ENCODE data around the gene FAR1. TPM values are rescaled to one million over a fixed set of nuclear protein-coding genes. Genes with fewer than 3 reads are reported as not detected.

FAR1 gene
- total RNA-seq, 1 experiment from 2014 or later: 91.2 TPM

DNA sequence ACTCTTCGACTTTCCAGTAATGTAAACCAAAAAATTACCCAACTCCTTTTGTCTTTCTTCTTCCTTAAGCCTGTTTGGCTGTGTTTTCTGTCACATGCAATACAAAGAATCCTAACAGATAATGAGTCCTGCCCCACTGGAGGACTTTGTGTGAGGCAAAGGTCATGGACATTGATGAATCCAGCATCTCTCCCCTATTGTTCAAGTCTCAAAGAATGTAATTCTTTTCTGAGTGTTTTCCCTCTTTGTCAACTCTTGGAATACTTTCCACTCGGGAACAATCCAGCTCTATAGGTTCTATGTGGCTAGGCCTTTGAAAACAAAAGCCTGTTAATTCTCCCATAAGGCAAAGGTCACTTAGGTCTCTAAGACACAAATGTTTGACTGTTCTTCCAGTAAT is 100.7 kb downstream of the FAR1 start:
- peaks cover 2% of the 10 kb centered on the region for H3K27me3 Mint-ChIP-seq (ENCODE audit: insufficient read depth, unreplicated experiment)
- CTCF ChIA-PET: no interaction called here
- intact Hi-C loops (cut with micrococcal nuclease; ENCODE audit: unreplicated experiment): no loop called here
- H3K4me1 ChIP-seq: 0 out of 2 replicates have a peak, but pooled peaks cover 18% of the 10 kb centered on the region
- H3K36me3 ChIP-seq (ENCODE audit: control insufficient read depth, insufficient read depth, low read length): no peaks in the 10 kb centered on the region
- H3K9me3 ChIP-seq: 0 out of 2 replicates have a peak, but pooled peaks cover 3% of the 10 kb centered on the region
- no peak overlapping the region for H3K27ac Mint-ChIP-seq (ENCODE audit: unreplicated experiment)
- H3K4me3 ChIP-seq (ENCODE audit: low read depth, low read length): no peak overlapping the region
- no peak for DNase-seq
- H3K9me3 Mint-ChIP-seq (ENCODE audit: unreplicated experiment): peaks cover 6% of the 10 kb centered on the region
- no peaks in the 10 kb centered on the region for H3K36me3 Mint-ChIP-seq (ENCODE audit: insufficient read depth, unreplicated experiment)
- POLR2A ChIA-PET: no interaction called here
- no peak overlapping the region for H3K4me3 Mint-ChIP-seq (ENCODE audit: unreplicated experiment)
- BruUV-seq (replicated peaks): no TSS peak
- peaks cover 8% of the 10 kb centered on the region for H3K4me1 Mint-ChIP-seq (ENCODE audit: low read depth, unreplicated experiment)
- TF ChIP-seq, protein P1, sequence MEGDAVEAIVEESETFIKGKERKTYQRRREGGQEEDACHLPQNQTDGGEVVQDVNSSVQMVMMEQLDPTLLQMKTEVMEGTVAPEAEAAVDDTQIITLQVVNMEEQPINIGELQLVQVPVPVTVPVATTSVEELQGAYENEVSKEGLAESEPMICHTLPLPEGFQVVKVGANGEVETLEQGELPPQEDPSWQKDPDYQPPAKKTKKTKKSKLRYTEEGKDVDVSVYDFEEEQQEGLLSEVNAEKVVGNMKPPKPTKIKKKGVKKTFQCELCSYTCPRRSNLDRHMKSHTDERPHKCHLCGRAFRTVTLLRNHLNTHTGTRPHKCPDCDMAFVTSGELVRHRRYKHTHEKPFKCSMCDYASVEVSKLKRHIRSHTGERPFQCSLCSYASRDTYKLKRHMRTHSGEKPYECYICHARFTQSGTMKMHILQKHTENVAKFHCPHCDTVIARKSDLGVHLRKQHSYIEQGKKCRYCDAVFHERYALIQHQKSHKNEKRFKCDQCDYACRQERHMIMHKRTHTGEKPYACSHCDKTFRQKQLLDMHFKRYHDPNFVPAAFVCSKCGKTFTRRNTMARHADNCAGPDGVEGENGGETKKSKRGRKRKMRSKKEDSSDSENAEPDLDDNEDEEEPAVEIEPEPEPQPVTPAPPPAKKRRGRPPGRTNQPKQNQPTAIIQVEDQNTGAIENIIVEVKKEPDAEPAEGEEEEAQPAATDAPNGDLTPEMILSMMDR (IDR thresholded peaks at IDR 0.05; ENCODE audit: insufficient read depth in 1 of 2, low read depth in 1 of 2, low read length in 1 of 2, severe bottlenecking in 1 of 2, unreplicated experiment in 1 of 2): no peak
- H3K27me3 ChIP-seq (replicated peaks; ENCODE audit: control insufficient read depth, insufficient read depth, low read length): no peaks in the 10 kb centered on the region

DNA sequence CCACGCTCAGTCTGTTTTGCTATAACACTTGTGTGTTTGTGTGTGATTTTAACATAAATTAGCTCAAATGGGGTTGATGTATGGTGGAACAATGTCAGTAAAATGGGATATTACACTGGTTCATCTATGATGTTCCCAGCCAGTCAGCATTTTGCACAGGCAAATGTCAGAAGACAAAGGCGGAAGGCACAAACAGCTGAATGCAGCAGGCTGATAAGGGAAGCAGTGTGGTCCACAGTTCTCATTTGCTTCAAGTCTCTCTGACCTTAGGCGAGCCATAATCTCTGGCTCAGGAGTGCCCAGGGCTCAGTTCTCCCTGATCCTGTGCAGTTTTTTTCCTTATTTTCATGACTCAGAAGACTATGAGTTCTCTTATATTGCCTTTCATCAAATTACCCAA is 102.7 kb downstream of the FAR1 start:
- Histone ChIP-seq H3K27me3 (replicated peaks; ENCODE audit: control insufficient read depth, insufficient read depth, low read length) (no peaks in the 10 kb centered on the region), H3K36me3 (ENCODE audit: control insufficient read depth, insufficient read depth, low read length) (no peaks in the 10 kb centered on the region), H3K4me3 (ENCODE audit: low read depth, low read length) (no peak overlapping the region), H3K9me3 (0 out of 2 replicates have a peak, but pooled peaks cover 3% of the 10 kb centered on the region), H3K4me1 (0 out of 2 replicates have a peak, but pooled peaks cover 10% of the 10 kb centered on the region)
- POLR2A ChIA-PET: no interaction called here
- no peak overlapping the region for H3K4me3 Mint-ChIP-seq (ENCODE audit: unreplicated experiment)
- TF ChIP-seq, protein P1 (IDR thresholded peaks at IDR 0.05; ENCODE audit: insufficient read depth in 1 of 2, low read depth in 1 of 2, low read length in 1 of 2, severe bottlenecking in 1 of 2, unreplicated experiment in 1 of 2): no peak
- BruUV-seq (replicated peaks): no TSS peak
- H3K27me3 Mint-ChIP-seq (ENCODE audit: insufficient read depth, unreplicated experiment): peaks cover 2% of the 10 kb centered on the region
- CTCF ChIA-PET: no interaction called here
- peaks cover under 1% of the 10 kb centered on the region for H3K4me1 Mint-ChIP-seq (ENCODE audit: low read depth, unreplicated experiment)
- intact Hi-C loops (cut with micrococcal nuclease; ENCODE audit: unreplicated experiment): no loop called here
- H3K27ac Mint-ChIP-seq (ENCODE audit: unreplicated experiment): no peak overlapping the region
- no peaks in the 10 kb centered on the region for H3K36me3 Mint-ChIP-seq (ENCODE audit: insufficient read depth, unreplicated experiment)
- DNase-seq: no peak
- peaks cover 7% of the 10 kb centered on the region for H3K9me3 Mint-ChIP-seq (ENCODE audit: unreplicated experiment)

DNA sequence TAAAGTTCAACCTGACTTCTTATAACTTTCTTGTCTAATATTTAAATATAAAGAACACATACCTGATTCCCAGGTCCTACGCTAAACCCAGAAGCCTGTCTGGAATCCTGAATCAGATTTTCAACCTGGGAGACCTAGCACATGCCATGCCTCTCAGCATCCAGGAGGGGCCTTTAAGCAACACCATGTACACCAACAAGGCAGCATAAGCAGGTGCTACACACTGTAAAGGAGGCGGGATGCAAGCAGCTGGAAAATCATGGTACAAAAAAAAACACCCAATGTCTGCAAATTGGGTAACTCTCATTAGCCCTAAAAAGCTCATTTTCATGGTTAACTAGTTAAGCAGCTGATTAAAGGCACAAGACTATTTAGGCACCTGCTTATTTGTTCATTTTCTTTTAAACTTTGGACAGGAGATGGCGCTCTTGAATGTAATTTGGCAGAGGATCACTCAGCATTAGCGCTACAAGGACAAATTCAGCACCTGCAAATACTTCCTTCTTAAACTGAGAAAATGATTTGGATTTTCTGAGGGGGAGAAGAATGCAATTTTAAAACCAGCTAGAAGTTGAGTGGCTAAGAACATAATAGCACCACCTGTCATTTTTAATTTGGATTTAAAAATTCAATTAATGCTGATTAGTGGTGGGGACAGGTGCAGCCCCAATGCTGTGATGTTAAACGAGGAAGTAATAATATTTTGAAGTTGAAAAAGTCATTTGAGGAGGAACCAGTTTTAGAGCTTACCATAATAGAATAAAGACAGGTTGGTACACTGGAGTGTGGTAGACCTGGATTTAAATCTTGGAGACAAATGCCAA is 104.0 kb downstream of the FAR1 start:
- peak in 1 of 2 experiments; percentile 70 for DNase-seq
- H3K4me1 ChIP-seq: 0 out of 2 replicates have a peak, but pooled peaks cover 8% of the 10 kb centered on the region
- no TSS peak for BruUV-seq (replicated peaks)
- H3K36me3 ChIP-seq (ENCODE audit: control insufficient read depth, insufficient read depth, low read length): no peaks in the 10 kb centered on the region
- H3K4me3 Mint-ChIP-seq (ENCODE audit: unreplicated experiment): no peak overlapping the region
- H3K9me3 ChIP-seq: 0 out of 2 replicates have a peak, but pooled peaks cover 3% of the 10 kb centered on the region
- H3K27ac Mint-ChIP-seq (ENCODE audit: unreplicated experiment): no peak overlapping the region
- CTCF ChIA-PET: interaction anchor here (0.6 to 1.3 kb wide), 3 partner anchors 101 to 376 kb away, joined by 3 to 7 read pairs (median 3); no protein-coding TSS in a partner anchor
- no peaks in the 10 kb centered on the region for H3K27me3 ChIP-seq (replicated peaks; ENCODE audit: control insufficient read depth, insufficient read depth, low read length)
- intact Hi-C loops (cut with micrococcal nuclease; ENCODE audit: unreplicated experiment): loop anchor here (1.0 to 2.0 kb wide), 3 partner anchors 184 to 477 kb away; no protein-coding TSS in a partner anchor
- H3K27me3 Mint-ChIP-seq (ENCODE audit: insufficient read depth, unreplicated experiment): peaks cover 2% of the 10 kb centered on the region
- peaks cover 7% of the 10 kb centered on the region for H3K9me3 Mint-ChIP-seq (ENCODE audit: unreplicated experiment)
- H3K4me3 ChIP-seq (ENCODE audit: low read depth, low read length): no peak overlapping the region
- no peaks in the 10 kb centered on the region for H3K4me1 Mint-ChIP-seq (ENCODE audit: low read depth, unreplicated experiment)
- POLR2A ChIA-PET: no interaction called here
- TF ChIP-seq, protein P1 (IDR thresholded peaks at IDR 0.05; ENCODE audit: insufficient read depth in 1 of 2, low read depth in 1 of 2, low read length in 1 of 2, severe bottlenecking in 1 of 2, unreplicated experiment in 1 of 2): peak; percentile 53 to 75
- H3K36me3 Mint-ChIP-seq (ENCODE audit: insufficient read depth, unreplicated experiment): no peaks in the 10 kb centered on the region
